ENCODE measurements around the gene VPS8.

VPS8 gene

DNA sequence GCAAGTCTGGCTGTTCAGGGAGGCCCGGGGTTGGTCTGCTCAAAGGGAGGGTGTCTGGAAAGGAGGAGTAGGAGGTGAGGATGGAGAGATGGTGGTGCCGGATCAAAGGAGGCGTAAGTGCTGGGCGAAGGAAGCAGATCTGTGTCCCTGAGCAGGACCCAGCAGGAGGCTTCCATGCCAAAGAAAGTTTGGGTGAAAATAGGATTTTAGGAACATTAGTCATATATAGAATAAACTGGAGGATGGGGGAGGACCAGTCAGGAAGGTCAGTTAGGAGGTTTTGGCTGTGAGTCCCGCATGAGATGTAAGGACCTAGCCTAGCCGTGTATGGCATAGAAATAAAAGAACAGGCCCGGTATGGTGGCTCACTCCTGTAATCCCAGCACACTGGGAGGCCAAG, 28.6 kb upstream of the VPS8 start:
- DNase-seq, result no peak

DNA sequence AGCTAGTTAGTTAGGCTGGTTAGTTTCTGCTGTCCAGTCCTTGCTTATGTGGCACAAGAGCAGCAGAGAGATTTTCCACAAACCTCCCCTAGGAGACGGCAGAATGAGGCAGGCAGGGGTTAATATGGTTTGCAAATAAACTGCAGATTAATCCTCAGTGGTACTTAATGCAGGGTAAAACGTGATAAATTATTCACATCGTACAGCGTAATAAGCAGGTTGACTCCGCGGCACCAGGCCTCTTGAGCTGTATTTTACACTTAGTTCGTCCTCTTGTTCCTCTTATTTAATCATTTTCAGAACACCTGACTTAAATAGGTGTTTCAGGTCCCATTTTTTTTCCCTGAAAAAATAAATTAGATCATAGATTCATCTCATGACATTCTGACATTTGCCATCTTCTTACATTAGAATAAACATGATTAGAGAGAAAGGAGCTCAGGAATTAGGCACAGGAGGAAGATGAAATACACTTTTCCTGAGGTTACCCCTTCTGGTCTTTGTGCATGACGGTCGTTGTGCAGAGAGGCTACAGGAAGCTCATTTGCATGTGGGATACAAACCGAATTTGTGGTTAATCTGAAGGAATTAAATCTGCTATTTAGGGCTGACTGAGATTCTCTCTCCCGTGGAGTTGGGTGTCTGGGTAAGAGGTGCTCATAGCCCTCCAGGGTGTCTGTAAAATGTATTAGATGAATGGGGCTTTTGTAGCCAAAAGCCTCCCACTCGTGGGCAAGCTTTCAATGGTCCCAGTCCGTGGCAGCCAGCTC, 27.1 kb upstream of the VPS8 start:
- no peak for DNase-seq

DNA sequence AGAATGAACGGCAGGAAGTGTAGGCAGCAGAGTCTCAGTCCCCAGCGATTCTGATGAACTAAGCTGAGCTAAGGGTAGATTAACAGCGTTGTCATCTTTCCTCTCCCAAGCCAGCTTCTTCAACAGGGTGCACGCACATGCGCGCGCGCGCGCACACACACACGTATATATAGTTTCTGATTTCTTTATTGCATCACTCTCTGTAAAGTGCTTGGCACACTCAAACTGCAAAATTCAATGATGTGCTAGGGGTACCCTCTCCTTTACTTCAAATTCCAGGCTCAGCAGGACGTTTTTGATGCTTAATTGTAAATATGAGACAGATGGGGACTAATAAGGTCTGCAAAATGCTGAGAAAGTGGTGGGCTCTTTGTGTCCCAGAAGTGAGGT, 26.1 kb upstream of the VPS8 start:
- DNase-seq, result no peak

DNA sequence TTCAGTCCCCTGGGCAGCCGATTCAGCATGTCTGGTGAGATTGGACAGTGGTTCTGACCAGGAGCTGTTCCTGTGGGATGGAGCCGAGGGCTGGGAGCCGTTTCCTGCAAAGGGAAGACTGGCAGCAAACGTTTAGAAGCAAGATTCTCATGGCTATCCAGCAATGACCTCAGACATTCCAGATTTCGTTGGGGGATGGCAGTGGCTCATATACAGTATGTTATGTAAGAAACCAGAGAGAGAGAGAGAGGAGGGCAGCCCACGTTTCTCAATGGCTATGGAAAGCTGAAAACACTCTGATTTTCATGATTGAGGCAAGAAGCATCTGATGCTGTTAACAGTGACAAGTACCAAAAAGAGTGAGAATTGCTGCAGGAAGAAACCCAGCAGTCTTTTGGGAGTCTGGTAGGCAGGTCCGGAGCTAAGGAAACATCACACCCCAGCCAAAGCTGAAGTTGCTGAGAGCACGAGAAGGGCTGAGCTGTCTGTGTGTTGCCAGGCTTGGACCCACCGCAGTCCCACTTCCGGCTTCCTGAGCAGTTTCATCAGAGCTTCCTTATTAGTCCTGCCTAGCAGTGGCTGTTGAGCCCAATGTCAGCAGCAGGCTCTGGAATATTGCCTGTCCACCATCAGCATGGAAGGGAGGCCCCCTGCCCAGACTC, 25.6 kb upstream of the VPS8 start:
- peak; percentile 41 for DNase-seq

DNA sequence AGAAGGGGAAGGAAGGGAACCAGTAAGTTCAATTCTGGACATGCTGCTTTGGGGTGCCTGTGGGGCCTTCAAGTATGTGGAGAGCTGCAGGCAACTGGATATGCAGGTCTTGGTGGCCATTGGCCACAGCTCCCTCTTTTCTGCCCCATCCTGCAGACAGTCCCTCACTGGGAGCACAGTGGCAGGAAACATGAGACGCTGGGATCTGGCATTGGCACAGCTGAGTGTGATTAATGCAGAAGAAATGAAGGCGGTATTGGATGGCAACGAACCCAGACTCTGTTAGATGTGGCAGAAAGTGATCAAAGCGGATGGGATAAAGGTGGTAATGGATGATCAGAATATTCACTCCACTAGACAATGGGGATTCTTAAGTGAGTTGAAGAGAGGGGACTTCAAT, 23.2 kb upstream of the VPS8 start:
- DNase-seq, result no peak

DNA sequence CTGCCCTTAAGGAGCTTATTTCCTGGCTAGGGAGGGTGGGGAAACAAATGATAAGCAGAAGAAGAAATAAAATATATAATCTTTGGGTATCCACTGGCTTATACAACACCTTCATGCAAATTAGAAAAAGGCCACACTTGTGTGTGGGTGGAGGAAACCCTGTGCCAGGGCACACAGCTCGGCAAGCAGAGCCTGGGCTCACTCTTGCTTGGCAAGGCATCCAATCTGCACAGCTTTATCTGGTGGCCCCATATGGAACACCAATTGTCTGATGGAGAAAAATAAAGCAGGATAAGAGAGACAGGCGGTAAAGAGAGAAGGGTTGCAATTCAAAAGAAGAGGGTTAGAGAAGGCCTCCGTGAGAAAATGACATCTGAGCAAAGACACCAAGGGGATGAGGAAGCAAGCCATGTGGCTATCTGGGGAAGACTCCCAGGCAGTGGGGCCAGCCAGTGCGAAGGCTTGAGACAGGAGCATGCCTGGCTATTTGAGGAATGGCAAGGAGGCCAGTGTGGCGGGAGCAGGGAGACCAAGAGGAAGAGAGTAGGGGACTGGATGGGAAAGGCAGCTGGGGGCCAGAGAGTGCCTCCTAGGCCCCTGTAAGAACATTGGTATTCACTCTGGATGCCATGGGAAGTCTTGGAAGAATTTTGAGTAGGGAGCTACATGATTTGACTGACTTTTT, 22.5 kb upstream of the VPS8 start:
- no peak for DNase-seq

DNA sequence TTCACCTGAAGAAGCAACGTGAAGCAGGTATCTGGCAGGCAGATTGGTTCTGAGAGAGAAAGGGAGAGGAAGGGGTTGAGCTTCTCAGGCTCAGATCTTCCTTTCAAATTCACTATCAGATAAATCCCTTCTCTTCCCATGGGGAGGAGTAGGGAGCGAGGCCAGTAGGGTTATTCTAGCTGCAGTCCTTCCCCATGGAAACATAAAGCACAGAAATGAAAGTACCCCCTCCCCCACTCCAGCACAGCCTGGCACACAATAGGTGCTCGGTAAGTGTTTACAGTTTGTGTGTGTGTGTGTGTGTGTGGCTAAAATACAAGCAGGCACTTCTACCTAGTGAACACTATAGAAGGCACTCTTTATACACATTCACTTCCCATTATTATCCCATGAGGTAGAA, 20.8 kb upstream of the VPS8 start:
- DNase-seq, result no peak

DNA sequence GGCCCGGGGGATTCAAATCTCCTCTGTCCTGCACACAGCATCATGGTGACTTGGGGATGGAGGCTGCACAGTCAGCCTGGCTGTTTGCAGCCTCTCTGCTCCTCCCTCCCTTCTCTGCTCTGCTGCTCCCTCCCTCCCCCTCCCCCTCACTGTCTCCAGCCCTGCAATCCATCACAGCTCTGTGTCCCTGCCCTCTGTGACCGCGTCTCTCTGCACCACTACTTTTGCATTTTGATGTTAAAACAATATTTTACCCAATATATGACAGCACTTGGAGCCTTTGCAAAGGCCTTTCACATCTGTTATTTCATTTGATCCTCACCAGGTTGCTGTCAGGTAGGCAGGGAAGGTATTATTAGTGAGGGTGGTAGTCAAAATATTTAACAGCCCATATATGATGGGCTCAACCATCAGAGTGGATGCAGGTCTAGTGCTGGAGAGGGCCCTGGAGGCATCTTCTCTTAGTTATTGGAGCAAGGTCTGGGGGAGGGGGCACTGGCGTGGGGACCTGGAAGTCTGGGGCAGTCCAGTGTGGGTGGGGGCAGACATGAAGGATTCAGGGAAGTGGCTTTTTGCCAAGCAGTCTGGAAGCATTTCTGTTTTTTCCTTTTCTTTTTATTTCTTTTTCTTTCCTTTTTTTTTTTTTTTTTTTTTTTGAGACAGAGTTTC, 16.3 kb upstream of the VPS8 start:
- DNase-seq, result no peak

DNA sequence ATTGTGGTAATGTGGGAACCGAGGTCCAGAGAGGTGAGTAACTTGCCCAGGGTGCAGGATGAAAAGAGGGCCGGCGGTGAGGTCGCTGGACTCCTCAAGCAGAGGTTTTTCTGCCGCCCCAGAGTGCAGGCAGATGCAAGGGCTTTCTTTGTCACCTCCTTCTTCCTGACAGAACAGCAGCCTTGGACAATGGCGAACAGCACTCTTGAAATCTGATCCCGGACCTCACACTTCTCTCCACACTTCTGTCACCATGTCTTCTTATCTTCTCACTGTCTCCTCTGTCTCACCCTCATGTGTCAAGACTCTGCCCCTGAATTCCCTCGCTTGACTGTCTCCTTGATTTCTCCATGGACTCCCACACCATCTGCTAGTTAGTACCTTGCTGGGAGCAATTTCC, 15.4 kb upstream of the VPS8 start:
- DNase-seq, result no peak

DNA sequence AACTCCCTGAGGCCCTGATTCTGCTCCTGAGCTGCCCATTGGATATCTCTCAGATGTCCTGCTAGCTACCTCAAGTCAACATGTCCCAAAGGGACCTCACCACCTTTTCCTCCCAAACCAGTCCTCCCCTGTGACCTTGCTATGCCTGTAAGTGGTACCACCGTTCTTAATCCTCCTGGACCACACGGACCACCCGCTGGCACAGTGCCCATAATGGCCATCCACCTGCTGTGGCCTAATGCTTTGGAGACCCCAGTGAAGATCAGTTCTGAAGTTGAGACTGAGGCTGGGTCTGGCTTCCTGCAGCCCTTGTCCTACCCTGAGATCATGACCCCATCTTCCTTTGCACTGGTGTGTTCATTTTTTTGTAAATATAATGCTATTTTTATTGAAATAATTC, 15.0 kb upstream of the VPS8 start:
- DNase-seq, result no peak

DNA sequence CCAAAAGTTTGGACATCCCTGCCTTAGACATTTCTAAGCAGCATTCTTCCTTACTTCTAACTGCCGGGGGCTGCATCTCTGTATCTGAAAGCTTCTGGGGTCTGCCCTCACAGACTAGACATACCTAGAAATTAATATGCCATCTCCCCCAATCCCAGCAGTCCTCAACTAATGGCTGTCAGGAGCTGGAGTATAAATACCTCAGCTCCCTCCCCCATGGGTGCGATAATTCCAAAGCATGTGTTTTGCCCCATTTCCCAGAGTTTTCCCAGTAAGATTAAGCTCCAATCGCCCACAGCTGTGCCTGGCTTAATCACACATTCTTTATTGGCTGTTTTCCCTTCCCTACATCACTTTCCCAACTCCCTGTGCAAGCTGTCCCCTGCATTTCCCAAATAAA, 13.8 kb upstream of the VPS8 start:
- no peak for DNase-seq

DNA sequence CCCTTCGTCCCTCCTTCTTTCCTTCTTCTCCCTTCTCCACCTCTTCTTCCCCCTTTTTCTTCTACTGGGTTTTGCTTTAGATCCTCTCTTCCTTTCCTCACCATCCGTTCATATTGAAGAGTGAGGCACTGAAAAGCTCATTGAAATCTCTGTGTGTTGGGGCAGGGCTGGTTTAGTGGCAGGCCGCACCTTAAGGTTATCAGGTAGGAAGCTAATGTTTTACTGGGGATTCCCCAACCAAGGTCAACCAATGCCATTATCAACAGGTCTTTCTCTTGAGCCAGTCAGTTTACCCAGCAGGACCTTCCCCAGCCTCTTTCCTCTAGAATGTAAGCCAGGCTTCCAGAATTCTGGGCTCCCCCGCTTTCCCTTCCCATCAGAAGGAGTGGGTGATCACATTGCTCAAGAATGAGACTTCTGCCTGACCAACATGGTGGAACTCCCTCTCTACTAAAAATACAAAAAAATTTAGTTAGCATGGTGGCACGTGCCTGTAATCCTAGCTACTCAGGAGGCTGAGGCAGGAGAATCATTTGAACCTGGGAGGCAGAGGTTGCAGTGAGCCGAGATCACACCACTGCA, 11.5 kb upstream of the VPS8 start:
- no peak for DNase-seq

DNA sequence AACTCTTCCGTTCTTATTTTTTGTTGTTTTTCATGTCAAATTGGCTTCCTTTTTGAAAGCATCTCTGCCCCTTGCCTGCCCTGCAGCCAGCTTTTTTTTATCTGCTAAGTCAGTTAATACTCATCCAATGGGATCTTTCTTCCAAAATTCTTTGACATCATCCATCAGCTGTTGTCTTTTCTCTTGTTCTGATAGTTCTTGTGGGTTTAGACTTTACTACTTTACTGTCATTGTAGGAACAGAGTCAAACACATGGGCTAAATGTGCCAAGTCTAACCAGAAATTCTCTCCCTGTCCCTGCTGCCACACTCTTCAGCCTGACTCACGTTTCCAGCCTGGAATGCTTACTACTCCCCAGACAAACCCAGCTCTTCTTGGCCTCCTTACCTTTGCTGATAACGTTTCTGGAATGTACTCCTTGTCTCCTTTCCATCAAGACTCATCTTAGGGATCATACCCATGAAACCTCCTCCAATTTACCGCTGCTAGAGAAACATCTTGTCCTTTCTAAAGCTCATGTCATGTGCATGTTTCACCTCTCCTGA, 10.7 kb upstream of the VPS8 start:
- no peak for DNase-seq

DNA sequence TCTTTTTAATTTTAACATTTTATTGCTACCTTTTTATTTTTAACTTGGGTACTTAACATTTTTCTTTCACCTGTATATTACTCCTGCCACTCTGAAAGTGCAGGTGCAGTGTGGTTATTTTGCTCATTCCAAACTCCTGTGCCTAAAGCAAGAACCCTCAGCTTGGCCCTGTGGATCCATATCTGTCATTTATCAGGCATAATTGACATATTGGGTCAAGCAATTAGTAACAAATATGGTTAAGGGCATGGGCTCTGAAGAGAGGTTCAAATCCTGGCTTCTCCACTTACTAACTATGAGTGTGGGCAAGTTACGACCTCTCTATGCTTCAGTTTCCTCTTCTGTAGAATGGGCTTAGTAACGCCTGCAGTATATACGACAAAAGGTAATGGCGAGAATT, 9.8 kb upstream of the VPS8 start:
- no peak for DNase-seq

DNA sequence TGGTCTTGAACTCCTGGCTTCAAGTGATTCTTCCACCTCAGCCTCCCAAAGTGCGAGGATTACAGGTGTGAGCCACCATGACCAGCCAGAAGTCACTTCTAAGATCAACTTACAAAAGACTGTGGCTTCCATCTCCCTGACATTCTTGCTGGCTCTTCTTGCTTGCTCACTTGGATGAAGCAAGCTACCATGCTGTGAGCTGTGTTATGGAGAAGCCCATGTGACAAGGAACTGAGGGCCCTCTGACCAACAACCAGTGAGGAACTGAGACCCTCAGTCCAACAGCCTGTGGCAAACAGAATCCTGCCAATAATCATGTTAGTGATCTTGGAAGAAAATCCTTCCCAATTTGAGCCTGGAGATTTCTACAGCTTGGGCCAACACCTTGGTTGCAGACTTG, 7.2 kb upstream of the VPS8 start:
- no peak for DNase-seq

DNA sequence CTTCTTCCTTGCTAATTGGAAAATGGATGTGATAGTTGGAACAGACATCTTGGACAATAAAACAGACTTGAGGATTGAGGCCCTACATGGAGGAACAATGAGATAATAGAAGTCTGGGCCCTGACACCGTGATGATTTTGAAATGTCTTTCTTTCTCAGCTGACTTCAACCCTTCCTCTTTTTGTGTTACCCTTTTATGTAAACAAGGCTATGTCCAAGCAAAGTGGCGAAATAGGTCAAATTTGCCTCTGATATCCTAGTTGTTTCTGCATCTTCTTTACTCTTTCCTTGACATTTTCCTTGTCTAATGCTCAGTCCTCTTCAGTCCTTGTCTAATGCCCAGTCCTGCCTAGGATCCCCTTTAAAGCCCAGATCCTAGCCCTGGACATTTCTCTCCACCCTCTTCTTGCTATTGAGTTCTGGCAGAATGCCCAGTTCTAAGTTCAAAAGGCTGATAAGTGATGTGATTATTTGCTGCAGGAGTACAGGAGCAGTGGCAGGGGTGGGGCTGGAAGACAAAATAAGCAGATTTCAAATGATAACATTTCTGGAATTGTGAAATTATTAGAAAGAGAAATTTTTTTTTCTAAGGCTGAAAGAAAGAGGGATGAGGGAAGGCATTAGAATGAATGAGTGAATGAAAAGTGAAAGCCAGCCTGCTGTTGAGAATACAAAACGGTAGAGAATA, 6.5 kb upstream of the VPS8 start:
- DNase-seq, result no peak

DNA sequence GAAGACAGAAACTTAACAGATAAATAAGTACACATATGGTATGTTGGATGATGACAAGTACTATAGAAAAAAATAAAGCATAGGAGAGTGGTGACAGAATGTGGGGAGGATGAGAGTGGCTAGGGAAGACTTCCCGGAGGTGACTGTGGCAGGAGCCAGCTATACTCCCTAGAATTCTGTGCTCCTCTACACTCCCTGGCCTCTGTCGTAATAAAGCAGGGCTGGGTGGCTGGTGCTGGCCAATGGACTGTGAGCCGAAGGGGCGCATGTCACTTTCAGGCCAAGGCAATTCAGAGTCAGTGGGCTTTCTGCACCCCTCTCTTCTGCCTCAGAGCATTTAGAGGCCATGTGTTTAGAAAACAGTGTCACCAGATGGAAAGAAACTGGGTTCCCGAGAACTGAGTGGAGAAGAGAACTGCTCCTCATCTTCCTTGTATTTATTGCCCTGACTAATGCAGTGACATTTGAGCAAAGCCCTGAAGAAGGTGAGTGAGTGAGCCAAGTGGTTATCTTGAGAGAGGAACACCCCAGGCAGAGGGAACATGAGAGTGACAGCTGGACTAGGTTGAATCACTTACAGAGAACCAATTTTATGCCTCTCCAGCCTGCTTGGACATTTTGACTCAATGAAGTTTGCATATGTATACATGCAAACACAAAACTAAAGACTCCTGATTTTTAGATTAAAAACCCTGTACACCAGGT, 5.2 kb upstream of the VPS8 start:
- no peak for DNase-seq

DNA sequence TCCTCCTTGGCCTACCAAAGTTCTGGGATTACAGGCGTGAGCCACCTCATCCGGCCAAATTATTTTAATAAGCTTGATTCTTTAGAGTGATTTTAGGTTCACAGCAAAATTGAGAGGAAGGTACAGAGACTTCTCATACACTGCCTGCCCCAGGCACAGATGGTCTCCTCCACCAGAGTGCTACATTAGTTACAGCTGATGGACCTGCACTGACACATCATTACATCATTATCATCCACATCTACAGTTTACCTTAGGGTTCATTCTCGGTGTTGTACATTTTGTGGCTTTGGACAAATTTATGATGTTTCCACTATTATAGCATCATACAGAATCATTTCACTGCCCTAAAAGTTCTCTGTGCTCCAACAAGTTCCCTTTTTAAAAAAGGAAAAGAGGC, 4.4 kb upstream of the VPS8 start:
- no peak for DNase-seq

DNA sequence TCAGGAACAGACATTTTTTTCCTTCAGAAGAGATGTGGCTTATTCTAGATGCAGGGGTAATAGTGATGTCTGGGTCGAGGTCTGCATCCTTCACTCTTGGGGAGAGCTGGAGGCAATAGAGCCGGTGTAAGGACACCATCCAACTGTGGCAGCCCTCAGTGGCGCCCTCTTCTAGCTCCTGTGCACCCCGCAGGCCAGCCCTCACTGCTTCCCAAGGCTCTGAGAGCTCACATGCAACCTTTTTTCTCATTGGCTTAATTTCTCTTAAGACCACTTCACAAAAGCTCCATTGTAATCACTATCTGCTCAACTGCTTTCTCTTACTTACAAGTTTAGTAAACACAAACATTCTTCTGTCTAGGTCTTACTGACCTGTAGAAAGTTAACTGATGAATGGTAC, 3.9 kb upstream of the VPS8 start:
- DNase-seq, result no peak

DNA sequence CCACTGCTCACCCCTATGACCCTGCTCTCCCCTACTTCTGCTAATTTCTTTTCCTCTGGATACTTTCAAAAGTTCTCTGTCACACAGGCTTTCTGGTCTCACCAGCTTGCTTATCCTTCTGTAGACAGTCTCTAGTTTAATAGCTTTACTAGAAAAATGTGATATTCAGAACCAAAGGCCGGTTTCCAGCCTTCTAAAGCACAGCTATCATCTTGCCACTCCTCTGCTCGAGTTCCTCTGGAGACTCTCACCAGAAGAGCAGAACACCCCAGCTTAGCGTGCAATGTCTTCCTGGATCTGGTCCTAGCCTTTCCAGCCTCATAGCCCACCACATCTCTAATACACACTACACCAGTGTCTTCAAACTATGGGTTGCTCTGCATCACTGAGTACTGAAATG, 1.8 kb upstream of the VPS8 start:
- DNase-seq, result no peak

DNA sequence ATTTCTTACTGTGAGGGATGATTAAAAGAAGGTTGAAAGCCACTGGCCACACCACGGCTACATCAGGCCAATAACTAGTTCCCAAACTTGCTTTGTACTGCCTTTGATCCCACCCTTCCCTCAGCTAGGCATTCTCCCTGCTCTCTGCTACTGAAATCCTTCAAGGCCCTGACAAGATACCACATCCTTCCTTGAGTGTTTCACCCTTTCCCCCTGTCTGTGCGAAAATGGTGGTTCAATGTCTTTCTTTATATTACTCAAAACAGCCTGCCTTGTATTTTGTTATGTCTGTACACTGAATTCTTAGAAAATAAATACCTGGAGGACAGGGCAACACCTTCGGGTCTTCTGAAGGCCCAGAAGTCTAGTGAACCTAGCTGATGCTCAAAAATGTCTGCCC, 932 bp upstream of the VPS8 start:
- DNase-seq, result no peak

DNA sequence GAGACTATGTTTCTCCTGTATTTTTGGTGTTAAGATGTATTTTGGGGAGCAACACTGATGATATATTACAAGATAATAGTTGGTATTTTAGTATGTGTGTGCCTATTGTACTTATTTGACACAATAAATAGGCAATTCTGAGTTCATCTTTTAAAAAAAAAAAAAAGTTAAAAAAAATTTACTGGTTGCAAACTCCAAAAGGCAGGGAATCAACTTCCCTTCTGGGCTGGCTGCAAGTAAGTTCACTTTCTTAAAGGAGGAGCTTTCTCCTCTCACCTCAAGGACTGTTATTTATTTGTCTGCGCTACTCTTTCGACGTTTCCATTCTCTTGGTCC, 335 bp upstream of the VPS8 start:
- DNase-seq, result no peak
